ENCODE data around the gene PLCB1. TPM values are rescaled to one million over a fixed set of nuclear protein-coding genes. Genes with fewer than 3 reads are reported as not detected.
A peak's percentile ranks its signal among the peaks of the same experiment; 100 is the strongest.
"Not testable (repeated sequence)": the region's sequence is repeated elsewhere in the genome, so short reads cannot be mapped to it uniquely, and the experiment has no call there.

PLCB1 gene
- total RNA-seq, 1 experiment from 2014 or later = 16.0 TPM

GRCh38 chr20:8851446-8851845 is 719.4 kb downstream of the PLCB1 start:
- DNase-seq = no peak

GRCh38 chr20:8851919-8852318 is 719.9 kb downstream of the PLCB1 start:
- H3K9me3 ChIP-seq, H3K4me3 ChIP-seq, DNase-seq, H3K27me3 ChIP-seq, H3K36me3 ChIP-seq: not testable (repeated sequence)

More at GRCh38 chr20:8851446-8851845, 719.4 kb downstream of the PLCB1 start:
- H3K9me3 ChIP-seq = no peaks in the 10 kb centered on the region
- H3K36me3 ChIP-seq = no peaks in the 10 kb centered on the region
- H3K27me3 ChIP-seq = no peaks in the 10 kb centered on the region
- no peak overlapping the region for H3K4me3 ChIP-seq

GRCh38 chr20:8853211-8853610 is 721.1 kb downstream of the PLCB1 start:
- H3K36me3 ChIP-seq, H3K4me3 ChIP-seq, H3K9me3 ChIP-seq, DNase-seq, H3K27me3 ChIP-seq: not testable (repeated sequence)

GRCh38 chr20:8853805-8854338 is 721.8 kb downstream of the PLCB1 start:
- peak; percentile 8 for DNase-seq
- Histone ChIP-seq H3K9me3 (0 out of 2 replicates have a peak, but pooled peaks cover 2% of the 10 kb centered on the region), H3K36me3 (no peaks in the 10 kb centered on the region), H3K27me3 (no peaks in the 10 kb centered on the region), H3K4me3 (no peak overlapping the region)

GRCh38 chr20:8854571-8854970 is 722.5 kb downstream of the PLCB1 start:
- no peak for DNase-seq
- Histone ChIP-seq H3K36me3 (no peaks in the 10 kb centered on the region), H3K9me3 (0 out of 2 replicates have a peak, but pooled peaks cover 2% of the 10 kb centered on the region), H3K4me3 (no peak overlapping the region), H3K27me3 (no peaks in the 10 kb centered on the region)

- H3K9me3 ChIP-seq = 0 out of 2 replicates have a peak, but pooled peaks cover 2% of the 10 kb centered on the region
- no peaks in the 10 kb centered on the region for H3K36me3 ChIP-seq
- DNase-seq = peak; percentile 55
- no peak overlapping the region for H3K4me3 ChIP-seq
- no peaks in the 10 kb centered on the region for H3K27me3 ChIP-seq
Measured at GRCh38 chr20:8855315-8855714, 723.2 kb downstream of the PLCB1 start.

GRCh38 chr20:8856668-8857067 is 724.6 kb downstream of the PLCB1 start:
- Histone ChIP-seq H3K36me3 (no peaks in the 10 kb centered on the region), H3K9me3 (0 out of 2 replicates have a peak, but pooled peaks cover 2% of the 10 kb centered on the region), H3K4me3 (no peak overlapping the region), H3K27me3 (no peaks in the 10 kb centered on the region)
- no peak for DNase-seq

- DNase-seq = no peak
- Histone ChIP-seq H3K4me3 (no peak overlapping the region), H3K36me3 (no peaks in the 10 kb centered on the region), H3K27me3 (no peaks in the 10 kb centered on the region), H3K9me3 (0 out of 2 replicates have a peak, but pooled peaks cover 2% of the 10 kb centered on the region)
Measured at GRCh38 chr20:8858181-8858787, 726.2 kb downstream of the PLCB1 start.

GRCh38 chr20:8860011-8860495 is 728.0 kb downstream of the PLCB1 start:
- Histone ChIP-seq H3K36me3 (no peaks in the 10 kb centered on the region), H3K27me3 (no peaks in the 10 kb centered on the region), H3K4me3 (no peak overlapping the region), H3K9me3 (0 out of 2 replicates have a peak, but pooled peaks cover 2% of the 10 kb centered on the region)
- DNase-seq = no peak

GRCh38 chr20:8862092-8862491 is 730.0 kb downstream of the PLCB1 start:
- H3K9me3 ChIP-seq = peaks cover 2% of the 10 kb centered on the region; the same call in 1 of the 2 replicates
- no peaks in the 10 kb centered on the region for H3K36me3 ChIP-seq
- no peaks in the 10 kb centered on the region for H3K27me3 ChIP-seq
- DNase-seq = no peak
- no peak overlapping the region for H3K4me3 ChIP-seq

- Histone ChIP-seq H3K36me3 (no peaks in the 10 kb centered on the region), H3K9me3 (no peaks in the 10 kb centered on the region; the same call in 1 of the 2 replicates), H3K27me3 (no peaks in the 10 kb centered on the region), H3K4me3 (no peak overlapping the region)
- DNase-seq = no peak
Measured at GRCh38 chr20:8865636-8866035, 733.6 kb downstream of the PLCB1 start.

- no peak for DNase-seq
- H3K36me3 ChIP-seq = no peaks in the 10 kb centered on the region
Measured at GRCh38 chr20:8867038-8867740, 735.1 kb downstream of the PLCB1 start.

GRCh38 chr20:8870652-8871051 is 738.6 kb downstream of the PLCB1 start:
- DNase-seq = no peak
- Histone ChIP-seq H3K27me3 (no peaks in the 10 kb centered on the region), H3K9me3 (no peaks in the 10 kb centered on the region), H3K36me3 (no peaks in the 10 kb centered on the region), H3K4me3 (no peak overlapping the region)

More at GRCh38 chr20:8867038-8867740, 735.1 kb downstream of the PLCB1 start:
- H3K27me3 ChIP-seq = no peaks in the 10 kb centered on the region
- H3K4me3 ChIP-seq = no peak overlapping the region
- H3K9me3 ChIP-seq = no peaks in the 10 kb centered on the region; the same call in 1 of the 2 replicates

GRCh38 chr20:8874437-8874836 is 742.4 kb downstream of the PLCB1 start:
- Histone ChIP-seq H3K9me3 (no peaks in the 10 kb centered on the region), H3K4me3 (no peak overlapping the region), H3K36me3 (no peaks in the 10 kb centered on the region), H3K27me3 (no peaks in the 10 kb centered on the region)
- no peak for DNase-seq

GRCh38 chr20:8875586-8875985 is 743.5 kb downstream of the PLCB1 start:
- Histone ChIP-seq H3K27me3 (no peaks in the 10 kb centered on the region), H3K36me3 (no peaks in the 10 kb centered on the region), H3K4me3 (no peak overlapping the region), H3K9me3 (no peaks in the 10 kb centered on the region)
- DNase-seq = no peak

- no peak for DNase-seq
- Histone ChIP-seq H3K36me3 (no peaks in the 10 kb centered on the region), H3K27me3 (no peaks in the 10 kb centered on the region), H3K9me3 (no peaks in the 10 kb centered on the region), H3K4me3 (no peak overlapping the region)
Measured at GRCh38 chr20:8876366-8876765, 744.3 kb downstream of the PLCB1 start.

GRCh38 chr20:8877294-8877693 is 745.2 kb downstream of the PLCB1 start:
- H3K9me3 ChIP-seq = no peaks in the 10 kb centered on the region
- H3K4me3 ChIP-seq = no peak overlapping the region
- no peaks in the 10 kb centered on the region for H3K36me3 ChIP-seq
- H3K27me3 ChIP-seq = no peaks in the 10 kb centered on the region
- no peak for DNase-seq

All from MG63 (cell line).